Thyroid gland (tissue), 4 donors: ENCODE data around the gene GLRX. TPM values are rescaled to one million over a fixed set of nuclear protein-coding genes. Genes with fewer than 3 reads are reported as not detected.
A peak's percentile ranks its signal among the peaks of the same experiment; 100 is the strongest.
"Not testable (repeated sequence)": the region's sequence is repeated elsewhere in the genome, so short reads cannot be mapped to it uniquely, and the experiment has no call there.

Experiments
- DNase-seq, 2 donors: peaks; one replicate each; pipeline ENCODE4 v3.0.0-alpha.2; 2019
- H3K27ac ChIP-seq, 3 donors: fragments of 200-600 bp; sonication (generic); 1 replicate in 2 of 3; 2 replicates in 1 of 3; pipeline ENCODE4 v1.5.1; 2016 to 2019; ENCODE audit warnings: mild to moderate bottlenecking in 1 of 3, moderate library complexity in 1 of 3
- H3K27me3 ChIP-seq: fragments of 200-600 bp; sonication (generic); one replicate; pipeline ENCODE4 v1.5.1; 2019
- H3K36me3 ChIP-seq, 2 donors: fragments of 200-600 bp; sonication (generic); one replicate each; pipeline ENCODE4 v1.5.1; 2016 to 2019
- H3K4me1 ChIP-seq, 2 donors: fragments of 200-600 bp; sonication (generic); one replicate each; pipeline ENCODE4 v1.5.1; 2017 to 2019
- H3K4me3 ChIP-seq, 3 donors: fragments of 200-600 bp; sonication (generic); replicated peaks in 1 of 3; 1 replicate in 2 of 3; 2 replicates in 1 of 3; pipeline ENCODE4 v1.5.1; 2016; ENCODE audit warnings: mild to moderate bottlenecking in 1 of 3
- H3K9me3 ChIP-seq: fragments of 200-600 bp; sonication (generic); one replicate; pipeline ENCODE4 v1.5.1; 2017
- POLR2A ChIP-seq, 2 donors: fragments of 450-650 bp; IDR thresholded peaks; one replicate each; pipeline ENCODE4 v1.6.1; 2017; ENCODE audit warnings: antibody characterized with exemption in 2 of 2, mild to moderate bottlenecking in 2 of 2, moderate library complexity in 1 of 2
- WGBS, 2 donors: methylation state at CpG; one replicate each; pipeline ENCODE4 v1.1.5; 2017; 5-methylcytosine and 5-hydroxymethylcytosine counted together
- intact Hi-C: fragments of 100-400 bp; cut with DNase I; formaldehyde crosslinking; loops from one replicate; pipeline ENCODE4 v1.15.1; 2023
- total RNA-seq, 4 donors: library from RNA; depleted of rRNA; stranded (reverse); fragments of >200 nt; gene quantifications; one replicate each; pipeline ENCODE4 v1.2.3, GENCODE V29; 2016
- TF ChIP-seq, protein P1 (sequence below), 6 experiments: fragments of 200-600 bp in 3 of 6; fragments of 450-650 bp in 3 of 6; sonication (generic) in 3 of 6; IDR thresholded peaks; one replicate each; pipeline ENCODE4 v1.5.1; 2016 to 2019; ENCODE audit warnings: antibody characterized with exemption in 6 of 6, mild to moderate bottlenecking in 2 of 6, inconsistent platforms in 1 of 6, moderate library complexity in 1 of 6

Gene GLRX
- total RNA-seq, 4 donors from 2014 or later, result 30.1 to 68.7 (median 37.7) TPM

DNA sequence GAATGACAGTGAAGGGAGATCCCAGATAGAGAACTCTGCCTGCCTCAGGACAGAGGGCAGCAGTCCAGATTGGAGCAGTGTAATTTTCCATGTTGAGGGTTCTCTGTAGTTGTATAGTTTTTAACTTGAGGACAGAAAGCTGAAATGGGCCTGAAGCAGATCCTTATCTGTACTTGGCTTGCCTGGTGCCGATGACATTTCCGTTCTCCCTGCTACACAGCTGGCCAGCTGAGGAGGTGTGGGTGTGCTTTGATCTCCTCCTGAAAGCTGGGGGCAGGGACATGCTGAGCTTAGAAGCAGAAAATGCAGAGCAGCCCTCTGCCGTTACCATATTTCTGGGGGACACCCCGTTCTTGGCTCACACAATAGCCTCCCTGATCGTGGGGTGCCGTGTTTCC is 10.5 kb downstream of the GLRX start:
- no peaks in the 10 kb centered on the region for H3K9me3 ChIP-seq
- peak; percentile 51 to 55 for DNase-seq
- H3K27ac ChIP-seq, result peak overlapping the region in 2 of 3 donors; percentile 21 to 45
- H3K27me3 ChIP-seq, result no peaks in the 10 kb centered on the region
- H3K4me3 ChIP-seq, result no peak overlapping the region
- intact Hi-C loops, result no loop called here
- TF ChIP-seq POLR2A (IDR thresholded peaks at IDR 0.05), result no peak
- TF ChIP-seq, protein P1, sequence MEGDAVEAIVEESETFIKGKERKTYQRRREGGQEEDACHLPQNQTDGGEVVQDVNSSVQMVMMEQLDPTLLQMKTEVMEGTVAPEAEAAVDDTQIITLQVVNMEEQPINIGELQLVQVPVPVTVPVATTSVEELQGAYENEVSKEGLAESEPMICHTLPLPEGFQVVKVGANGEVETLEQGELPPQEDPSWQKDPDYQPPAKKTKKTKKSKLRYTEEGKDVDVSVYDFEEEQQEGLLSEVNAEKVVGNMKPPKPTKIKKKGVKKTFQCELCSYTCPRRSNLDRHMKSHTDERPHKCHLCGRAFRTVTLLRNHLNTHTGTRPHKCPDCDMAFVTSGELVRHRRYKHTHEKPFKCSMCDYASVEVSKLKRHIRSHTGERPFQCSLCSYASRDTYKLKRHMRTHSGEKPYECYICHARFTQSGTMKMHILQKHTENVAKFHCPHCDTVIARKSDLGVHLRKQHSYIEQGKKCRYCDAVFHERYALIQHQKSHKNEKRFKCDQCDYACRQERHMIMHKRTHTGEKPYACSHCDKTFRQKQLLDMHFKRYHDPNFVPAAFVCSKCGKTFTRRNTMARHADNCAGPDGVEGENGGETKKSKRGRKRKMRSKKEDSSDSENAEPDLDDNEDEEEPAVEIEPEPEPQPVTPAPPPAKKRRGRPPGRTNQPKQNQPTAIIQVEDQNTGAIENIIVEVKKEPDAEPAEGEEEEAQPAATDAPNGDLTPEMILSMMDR (IDR thresholded peaks at IDR 0.05), result no peak
- peaks cover 0 to 8% of the 10 kb centered on the region in 2 donors for H3K36me3 ChIP-seq
- H3K4me1 ChIP-seq, result peaks cover 27 to 43% of the 10 kb centered on the region in 2 donors
- 16 to 17% methylated on average over 6 of the region's 6 CpGs for WGBS, 2 donors

DNA sequence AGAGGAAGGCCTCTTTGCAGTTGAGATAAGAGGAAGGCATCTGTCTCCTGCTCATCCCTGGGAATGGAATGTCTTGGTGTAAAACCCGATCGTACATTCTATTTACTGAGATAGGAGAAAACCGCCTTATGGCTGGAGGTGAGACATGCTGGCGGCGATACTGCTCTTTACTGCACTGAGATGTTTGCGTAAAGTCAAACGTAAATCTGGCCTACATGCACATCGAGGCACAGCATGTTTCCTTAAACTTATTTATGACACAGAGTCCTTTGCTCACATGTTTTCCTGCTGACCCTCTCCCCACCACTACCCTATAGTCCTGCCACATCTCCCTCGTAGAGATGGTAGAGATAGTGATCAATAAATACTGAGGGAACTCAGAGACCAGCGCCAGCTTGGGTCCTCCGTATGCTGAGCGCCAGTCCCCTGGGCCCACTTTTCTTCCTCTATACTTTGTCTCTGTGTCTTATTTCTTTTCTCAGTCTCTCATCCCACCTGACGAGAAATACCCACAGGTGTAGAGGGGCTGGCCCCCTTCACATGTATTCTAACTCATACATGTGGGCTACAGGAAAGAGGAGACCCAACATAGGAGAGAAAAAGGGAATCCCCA is 11.0 kb downstream of the GLRX start:
- WGBS, 2 donors, result 82% methylated on average over 13 of the region's 13 CpGs
- H3K36me3 ChIP-seq, DNase-seq, H3K27me3 ChIP-seq, H3K4me3 ChIP-seq, intact Hi-C loops, H3K9me3 ChIP-seq: not testable (repeated sequence)
- Histone ChIP-seq H3K4me1 (peaks cover 26 to 38% of the 10 kb centered on the region in 2 donors), H3K27ac (peak overlapping the region in 2 of 3 donors; percentile 21 to 45)

DNA sequence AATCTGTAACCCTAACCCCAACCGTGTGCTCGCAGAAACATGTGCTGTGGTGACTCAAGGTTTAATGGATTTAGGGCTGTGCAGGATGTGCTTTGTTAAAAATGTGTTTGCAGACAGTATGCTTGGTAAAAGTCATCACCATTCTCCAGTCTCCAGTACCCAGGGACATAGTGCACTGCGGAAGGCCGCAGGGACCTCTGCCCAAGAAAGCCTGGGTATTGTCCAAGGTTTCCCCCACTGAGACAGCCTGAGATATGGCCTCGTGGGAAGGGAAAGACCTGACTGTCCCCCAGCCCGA is 11.5 kb downstream of the GLRX start:
- H3K27ac ChIP-seq, H3K36me3 ChIP-seq, H3K4me3 ChIP-seq, H3K9me3 ChIP-seq, H3K27me3 ChIP-seq, DNase-seq, intact Hi-C loops: not testable (repeated sequence)
- 88 to 91% methylated on average over 6 of the region's 6 CpGs for WGBS, 2 donors
- H3K4me1 ChIP-seq, result peaks cover 26 to 34% of the 10 kb centered on the region in 2 donors

DNA sequence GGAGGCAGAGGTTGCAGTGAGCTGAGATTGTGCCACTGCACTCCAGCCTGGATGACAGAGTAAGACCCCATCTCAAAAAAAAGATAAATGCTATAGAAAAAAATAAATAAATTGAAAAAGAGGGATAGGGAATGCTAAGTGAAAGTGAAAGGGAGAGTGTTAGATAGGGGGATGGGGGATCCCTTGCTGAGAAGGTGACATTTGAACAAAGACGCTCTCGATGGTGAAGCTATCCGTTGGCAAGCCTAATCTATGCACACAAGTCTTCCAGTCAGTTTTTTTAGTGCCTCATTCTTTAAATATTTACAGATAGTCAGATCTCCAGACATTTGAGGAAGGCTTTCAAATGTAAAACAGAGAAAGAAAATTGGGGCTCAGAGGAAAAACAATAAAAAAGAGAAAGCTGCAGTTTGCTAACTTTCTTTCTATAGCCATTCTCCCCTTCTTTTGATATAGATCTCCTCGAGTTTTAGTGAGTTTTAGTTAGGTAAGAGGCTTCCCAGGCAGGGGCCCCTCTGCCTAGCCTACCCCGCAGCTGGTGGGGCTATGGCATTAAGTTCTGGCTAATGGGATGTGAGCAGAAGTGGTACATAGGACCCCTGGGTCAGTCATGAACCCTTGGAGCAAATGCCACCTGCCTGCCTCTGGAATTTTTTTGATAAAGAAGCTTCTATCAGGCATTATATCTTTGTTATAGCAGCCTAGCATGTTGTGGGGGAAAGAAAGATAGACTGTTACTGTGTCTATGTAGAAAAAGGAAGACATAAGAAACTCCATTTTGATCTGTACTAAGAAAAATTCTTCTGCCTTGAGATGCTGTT is 12.0 kb downstream of the GLRX start:
- DNase-seq, result no peak
- peaks cover 26 to 34% of the 10 kb centered on the region in 2 donors for H3K4me1 ChIP-seq
- no peak for TF ChIP-seq POLR2A (IDR thresholded peaks at IDR 0.05)
- TF ChIP-seq, protein P1 (IDR thresholded peaks at IDR 0.05), result no peak
- no peak overlapping the region for H3K4me3 ChIP-seq
- H3K27ac ChIP-seq, result peak overlapping the region; percentile 14 to 68 (median 49)
- H3K36me3 ChIP-seq, result peaks cover 0 to 8% of the 10 kb centered on the region in 2 donors
- no peaks in the 10 kb centered on the region for H3K27me3 ChIP-seq
- no peaks in the 10 kb centered on the region for H3K9me3 ChIP-seq
- 37 to 38% methylated on average over 5 of the region's 5 CpGs for WGBS, 2 donors
- intact Hi-C loops, result no loop called here

- WGBS, 2 donors, result 19 to 23% methylated on average over 2 of the region's 2 CpGs
- Histone ChIP-seq H3K4me3 (no peak overlapping the region), H3K9me3 (no peaks in the 10 kb centered on the region), H3K36me3 (peaks cover 0 to 3% of the 10 kb centered on the region in 2 donors), H3K27ac (peak overlapping the region; percentile 15 to 68 (median 49)), H3K27me3 (no peaks in the 10 kb centered on the region), H3K4me1 (peaks cover 26 to 34% of the 10 kb centered on the region in 2 donors)
- TF ChIP-seq, protein P1 (IDR thresholded peaks at IDR 0.05), result no peak
- no peak for TF ChIP-seq POLR2A (IDR thresholded peaks at IDR 0.05)
- intact Hi-C loops, result no loop called here
- peak; percentile 52 to 68 for DNase-seq
Observed at GRCh38 chr5:95809414-95809960, 13.0 kb downstream of the GLRX start.
